ENCODE data around the gene SLITRK5.

Gene SLITRK5

GRCh38 chr13:87669379-87669978 is 1.7 kb upstream of the SLITRK5 start:
- in situ Hi-C loops (cut with MboI; ENCODE audit: low sequenced_read_pairs, unreplicated experiment) = no loop called here
- peak; percentile 35 for TF ChIP-seq CTCF (IDR thresholded peaks at IDR 0.05; ENCODE audit: borderline replicate concordance, control extremely low read depth, extremely low read depth, insufficient read depth, missing control alignments)
- peak; percentile 33 for DNase-seq (ENCODE audit: low spot score)

GRCh38 chr13:87671753-87672605 is 808 bp downstream of the SLITRK5 start:
- in situ Hi-C loops (cut with MboI; ENCODE audit: low sequenced_read_pairs, unreplicated experiment) = no loop called here
- no peak for TF ChIP-seq CTCF (IDR thresholded peaks at IDR 0.05; ENCODE audit: borderline replicate concordance, control extremely low read depth, extremely low read depth, insufficient read depth, missing control alignments)
- DNase-seq (ENCODE audit: low spot score) = peak; percentile 24

GRCh38 chr13:87674247-87674738 is 3.1 kb downstream of the SLITRK5 start:
- DNase-seq (ENCODE audit: low spot score) = peak; percentile 6
- in situ Hi-C loops (cut with MboI; ENCODE audit: low sequenced_read_pairs, unreplicated experiment) = no loop called here
- no peak for TF ChIP-seq CTCF (IDR thresholded peaks at IDR 0.05; ENCODE audit: borderline replicate concordance, control extremely low read depth, extremely low read depth, insufficient read depth, missing control alignments)

GRCh38 chr13:87675851-87676250 is 4.7 kb downstream of the SLITRK5 start:
- in situ Hi-C loops (cut with MboI; ENCODE audit: low sequenced_read_pairs, unreplicated experiment) = no loop called here
- no peak for DNase-seq (ENCODE audit: low spot score)
- no peak for TF ChIP-seq CTCF (IDR thresholded peaks at IDR 0.05; ENCODE audit: borderline replicate concordance, control extremely low read depth, extremely low read depth, insufficient read depth, missing control alignments)

- TF ChIP-seq CTCF (IDR thresholded peaks at IDR 0.05; ENCODE audit: borderline replicate concordance, control extremely low read depth, extremely low read depth, insufficient read depth, missing control alignments) = no peak
- peak; percentile 9 for DNase-seq (ENCODE audit: low spot score)
- in situ Hi-C loops (cut with MboI; ENCODE audit: low sequenced_read_pairs, unreplicated experiment) = no loop called here
These were observed 5.3 kb downstream of the SLITRK5 start for GRCh38 chr13:87676254-87677042.

- DNase-seq (ENCODE audit: low spot score) = peak; percentile 9
- no peak for TF ChIP-seq CTCF (IDR thresholded peaks at IDR 0.05; ENCODE audit: borderline replicate concordance, control extremely low read depth, extremely low read depth, insufficient read depth, missing control alignments)
- in situ Hi-C loops (cut with MboI; ENCODE audit: low sequenced_read_pairs, unreplicated experiment) = no loop called here
These were observed 5.9 kb downstream of the SLITRK5 start for GRCh38 chr13:87677043-87677495.

Data from GM13976 (cell line).